Measurements from ENCODE around the gene DNAJA4. TPM values are rescaled to one million over a fixed set of nuclear protein-coding genes. Genes with fewer than 3 reads are reported as not detected.

The DNAJA4 gene
- total and polyA plus RNA-seq, 9 of the 15 experiments (the other 6 are each of a cell fraction or from before 2014, with no cell fraction given) = 0.11 to 1.0 (median 0.16) TPM; not detected in 4

- in situ Hi-C loops (cut with MboI) = no loop called here
- BruUV-seq (replicated peaks) = no TSS peak
These were observed 34.6 kb upstream of the DNAJA4 start for GRCh38 chr15:78229431-78230406.

DNA sequence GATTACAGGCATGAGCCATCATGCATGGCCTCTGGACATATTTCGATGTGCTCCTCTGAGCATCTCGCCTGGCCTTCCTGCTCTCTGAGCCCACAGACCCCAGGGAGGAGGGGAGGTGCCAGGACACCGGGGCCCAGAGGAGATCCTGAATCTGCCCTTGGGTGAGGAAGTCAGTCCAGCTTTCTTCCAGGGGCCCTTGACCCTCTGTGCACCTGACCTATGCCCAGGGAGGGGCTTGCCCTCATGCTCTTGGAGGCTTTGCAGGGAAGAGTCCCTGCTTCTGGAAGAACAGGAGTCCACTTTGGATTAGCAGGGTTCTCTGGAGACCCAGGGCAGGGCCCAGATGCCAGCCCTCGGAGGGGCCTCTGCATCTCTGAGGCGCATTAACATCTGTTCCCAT lies 31.4 kb upstream of the DNAJA4 start:
- in situ Hi-C loops (cut with MboI) (no loop called here), intact Hi-C loops (cut with micrococcal nuclease) (no loop called here)
- no peak for FAIRE-seq
- Histone ChIP-seq H3K4me2 (ENCODE audit: insufficient read depth, low read length) (no peak overlapping the region), H3K9me3 (replicated peaks; ENCODE audit: control insufficient read depth, insufficient read depth, low read depth, low read length) (no peaks in the 10 kb centered on the region), H3K4me3 (no peak overlapping the region), H3K27me3 (ENCODE audit: control insufficient read depth in 2 of 2, insufficient read depth in 2 of 2, low read length in 2 of 2) (peaks cover 19 to 50% of the 10 kb centered on the region in 2 experiments; a peak in 4 of 5 replicates), H3K36me3 (ENCODE audit: control insufficient read depth, insufficient read depth, low read length) (no peaks in the 10 kb centered on the region), H3K27ac (ENCODE audit: extremely low read depth, low read depth, low read length) (no peak overlapping the region), H4K20me1 (replicated peaks; ENCODE audit: control insufficient read depth, insufficient read depth, low read length) (no peaks in the 10 kb centered on the region), H3K9ac (ENCODE audit: insufficient read depth in 1 of 2, low read depth in 2 of 2, low read length in 2 of 2) (no peak overlapping the region), H2AFZ (ENCODE audit: low read depth, low read length) (no peak overlapping the region), H3K4me1 (replicated peaks in 1 of 2; ENCODE audit: control insufficient read depth in 2 of 2, insufficient read depth in 2 of 2, low read length in 2 of 2) (peaks cover 0 to 4% of the 10 kb centered on the region in 2 experiments; a peak in 1 of 5 replicates), H3K9me1 (ENCODE audit: control insufficient read depth, insufficient read depth, low read length) (no peaks in the 10 kb centered on the region), H3K79me2 (ENCODE audit: control insufficient read depth, insufficient read depth, low read length) (no peaks in the 10 kb centered on the region)
- ATAC-seq = no peak
- BruUV-seq (replicated peaks) = no TSS peak
- 14% methylated on average over 5 of the region's 5 CpGs for WGBS (ENCODE audit: insufficient coverage, low coverage, missing lambda C conversion rate)
- DNase-seq (ENCODE audit: extremely low read depth in 1 of 4, low spot score in 3 of 4) = no peak
- ChIA-PET CTCF (ENCODE audit: low intra/inter-chr PET ratio) (no interaction called here), POLR2A (interaction anchor here (0.9 kb wide), 1 partner anchor 21 kb away, joined by 3 read pairs; no protein-coding TSS in a partner anchor)
- TF ChIP-seq CBX1 (IDR thresholded peaks at IDR 0.05; ENCODE audit: low read depth) (no peak), ZNF778 (CRISPR knock-in tag; IDR thresholded peaks at IDR 0.05) (no peak), ZNF140 (CRISPR knock-in tag; IDR thresholded peaks at IDR 0.05) (no peak), RBFOX2 (IDR thresholded peaks at IDR 0.05; ENCODE audit: low read depth, low read length) (no peak), NCOA1 (IDR thresholded peaks at IDR 0.05; ENCODE audit: low read depth) (no peak)

More at GRCh38 chr15:78229431-78230406, 34.6 kb upstream of the DNAJA4 start:
- no peaks in the 10 kb centered on the region for H4K20me1 ChIP-seq (replicated peaks; ENCODE audit: control insufficient read depth, insufficient read depth, low read length)
- intact Hi-C loops (cut with micrococcal nuclease) = no loop called here
- peak overlapping the region in 1 of 2 experiments; percentile 69; a peak in 2 of 4 replicates for H3K9ac ChIP-seq (ENCODE audit: insufficient read depth in 1 of 2, low read depth in 2 of 2, low read length in 2 of 2)
- TF ChIP-seq GTF2E2 (tag; IDR thresholded peaks at IDR 0.05) = no peak
- no peak for TF ChIP-seq CBFA2T3 (IDR thresholded peaks at IDR 0.05)
- TF ChIP-seq ZNF384 (IDR thresholded peaks at IDR 0.05; ENCODE audit: low read depth, low read length) = no peak
- FAIRE-seq (no peak), DNase-seq (ENCODE audit: extremely low read depth in 1 of 4, low spot score in 3 of 4) (no peak), ATAC-seq (peak; percentile 55)
- no peak overlapping the region for H2AFZ ChIP-seq (ENCODE audit: low read depth, low read length)
- no peaks in the 10 kb centered on the region for H3K36me3 ChIP-seq (ENCODE audit: control insufficient read depth, insufficient read depth, low read length)
- H3K4me2 ChIP-seq (ENCODE audit: insufficient read depth, low read length) = no peak overlapping the region
- no peaks in the 10 kb centered on the region for H3K9me1 ChIP-seq (ENCODE audit: control insufficient read depth, insufficient read depth, low read length)
- no peaks in the 10 kb centered on the region; the same call in 1 of the 2 replicates for H3K9me3 ChIP-seq (replicated peaks; ENCODE audit: control insufficient read depth, insufficient read depth, low read depth, low read length)
- CTCF ChIA-PET (ENCODE audit: low intra/inter-chr PET ratio) = no interaction called here
- peaks cover 13 to 41% of the 10 kb centered on the region in 2 experiments; a peak in 4 of 5 replicates for H3K27me3 ChIP-seq (ENCODE audit: control insufficient read depth in 2 of 2, insufficient read depth in 2 of 2, low read length in 2 of 2)
- no peak overlapping the region for H3K27ac ChIP-seq (ENCODE audit: extremely low read depth, low read depth, low read length)
- peaks cover 0 to 4% of the 10 kb centered on the region in 2 experiments; a peak in 1 of 5 replicates for H3K4me1 ChIP-seq (replicated peaks in 1 of 2; ENCODE audit: control insufficient read depth in 2 of 2, insufficient read depth in 2 of 2, low read length in 2 of 2)
- no peaks in the 10 kb centered on the region for H3K79me2 ChIP-seq (ENCODE audit: control insufficient read depth, insufficient read depth, low read length)
- no peak overlapping the region for H3K4me3 ChIP-seq
- POLR2A ChIA-PET = interaction anchor here (0.5 to 0.7 kb wide), 2 partner anchors 48 to 82 kb away, joined by 3 read pairs; no protein-coding TSS in a partner anchor
- 14% methylated on average over 17 of the region's 17 CpGs for WGBS (ENCODE audit: insufficient coverage, low coverage, missing lambda C conversion rate)

Measured in K562 (cell line).